DLD1 (cell line): ENCODE data around the gene DYNLT4.

Experiments
- in situ Hi-C: cut with HindIII; loops from 2 replicates; pipeline ENCODE4 v1.10.0; 2017; ENCODE audit warnings: low sequenced_read_pairs

Gene DYNLT4

DNA sequence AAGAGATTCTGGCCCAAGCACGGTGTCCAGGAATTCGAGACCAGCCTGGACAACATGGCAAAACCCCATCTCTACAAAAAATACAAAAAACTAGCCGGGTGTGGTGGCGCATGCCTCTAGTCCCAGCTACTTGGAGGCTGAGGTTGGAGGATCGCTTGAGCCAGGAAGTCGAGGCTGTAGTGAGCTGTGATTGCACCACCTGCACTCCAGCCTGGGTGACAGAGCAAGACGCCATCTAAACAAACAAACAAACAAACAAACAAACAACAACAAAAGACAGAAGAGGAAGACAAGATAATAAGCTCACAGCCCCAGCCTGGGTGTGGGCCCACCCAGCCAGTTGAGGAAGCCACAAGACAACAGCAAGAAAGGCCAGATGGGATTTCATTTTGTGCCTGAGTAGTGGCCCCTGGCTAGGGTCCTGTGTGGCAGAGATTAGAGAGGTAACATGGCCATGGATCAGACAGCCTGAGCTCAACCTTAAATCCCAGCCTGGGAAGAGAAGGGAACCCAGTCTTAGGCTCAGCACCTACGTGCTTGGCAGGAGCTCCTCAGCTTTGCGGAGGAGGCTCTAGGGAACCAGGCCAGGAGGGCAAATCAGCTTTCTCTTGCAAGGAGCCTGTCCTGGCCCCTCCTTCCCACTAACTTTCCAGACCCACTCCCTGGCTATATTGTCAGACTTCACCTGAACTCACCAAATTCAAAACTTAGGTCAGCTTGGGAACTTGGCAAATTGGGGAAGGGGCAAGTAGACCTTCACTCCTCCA is 14.2 kb downstream of the DYNLT4 start:
- in situ Hi-C loops = no loop called here

DNA sequence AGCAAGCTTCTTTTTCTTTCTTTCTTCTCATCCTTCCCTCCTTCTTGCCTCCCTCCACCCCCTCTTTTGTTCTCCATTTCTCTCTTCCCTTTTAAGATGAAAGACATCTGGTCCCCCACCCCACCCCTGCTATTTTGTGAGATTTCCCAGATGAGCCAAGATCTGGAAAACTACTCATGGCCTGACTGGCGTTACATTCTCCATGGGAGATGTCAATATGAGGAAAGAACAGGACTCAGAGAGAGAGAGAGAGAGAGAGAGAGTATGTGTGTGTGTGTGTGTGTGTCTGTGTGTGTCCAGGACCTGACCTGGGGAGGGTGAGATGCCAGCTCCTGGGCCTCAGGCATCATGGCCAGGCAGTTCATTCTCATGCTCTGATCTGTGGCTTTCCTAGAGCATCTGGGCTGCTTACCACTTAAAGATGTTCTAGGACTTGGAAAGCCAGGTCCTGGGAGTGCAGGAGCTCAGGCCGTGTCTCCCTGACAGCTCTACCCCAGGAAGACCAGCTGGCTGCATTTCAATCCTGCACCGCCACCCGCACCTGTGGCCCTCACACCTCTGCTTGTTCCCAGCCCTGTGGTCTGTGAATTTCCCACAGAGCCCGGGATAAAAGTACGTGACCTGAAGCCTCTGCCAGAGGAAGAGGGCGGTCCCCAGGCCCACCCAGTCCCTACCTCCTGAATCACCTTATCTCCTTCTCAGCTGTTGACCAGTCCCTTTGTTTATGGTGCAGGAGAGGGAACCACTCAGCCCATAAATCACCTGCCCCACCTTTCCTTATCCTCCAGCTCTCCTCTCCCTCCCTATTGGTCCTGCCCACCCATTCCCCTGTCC is 16.0 kb downstream of the DYNLT4 start:
- in situ Hi-C loops = no loop called here

DNA sequence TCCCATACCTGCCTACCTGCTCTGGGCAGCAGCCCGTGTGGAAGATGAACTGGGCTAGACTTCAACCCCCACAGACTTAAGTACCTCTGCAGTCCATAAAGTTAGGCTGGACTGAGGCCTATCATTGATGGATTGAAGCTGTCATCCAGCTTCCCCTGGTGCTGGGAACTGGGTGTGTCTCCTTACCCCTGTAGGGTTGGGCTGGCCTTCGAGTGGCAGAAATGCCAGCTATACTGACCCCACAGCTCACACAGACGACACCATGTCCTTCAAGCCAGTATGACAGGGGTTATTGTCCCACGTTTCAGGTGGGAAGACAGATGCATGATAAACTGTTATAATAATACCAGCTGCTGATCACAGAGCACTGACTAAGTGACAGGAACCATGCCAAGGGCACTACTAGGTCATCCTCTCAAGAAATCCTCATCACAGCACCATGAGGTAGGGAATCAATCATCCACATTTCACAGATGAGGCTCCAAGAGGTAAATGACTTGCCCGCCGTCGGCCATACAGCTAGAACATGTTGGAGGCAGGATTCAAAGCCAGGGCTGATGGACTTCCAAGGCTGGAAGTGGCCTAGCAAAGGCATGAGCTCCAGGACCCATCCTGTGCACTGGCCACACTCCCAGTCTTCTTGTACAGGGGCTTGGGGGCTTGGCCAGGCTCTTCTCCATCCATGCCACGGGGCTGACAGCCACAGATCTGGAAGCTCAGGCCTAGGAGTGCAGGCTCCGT is 18.9 kb downstream of the DYNLT4 start, which contains the start of gene BEST4:
Gene BEST4, minus strand, starts transcription at position 51 of the 741 bp plus-strand sequence. CDS start 465 bp downstream, outside the sequence.
- in situ Hi-C loops = no loop called here

DNA sequence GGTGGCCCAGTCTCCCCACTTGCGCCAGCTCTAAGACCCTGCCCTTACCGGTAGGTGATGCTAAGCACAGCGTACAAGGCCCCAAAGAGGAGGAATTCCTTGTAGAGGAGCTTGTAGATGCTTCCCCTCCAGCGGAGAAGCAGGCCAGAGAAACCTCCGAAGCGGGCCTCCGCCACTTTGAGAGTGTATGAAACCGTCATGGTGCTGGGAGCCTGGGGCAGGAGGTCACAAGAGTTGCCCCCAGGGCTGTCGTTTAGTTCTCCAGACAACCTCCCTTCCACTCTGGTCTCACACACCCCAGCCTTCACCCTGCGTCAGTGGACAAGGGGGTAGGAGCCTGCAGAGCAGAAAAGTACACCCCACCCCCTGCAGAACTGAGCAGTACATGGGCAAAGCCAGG is 19.6 kb downstream of the DYNLT4 start:
- in situ Hi-C loops = no loop called here

DNA sequence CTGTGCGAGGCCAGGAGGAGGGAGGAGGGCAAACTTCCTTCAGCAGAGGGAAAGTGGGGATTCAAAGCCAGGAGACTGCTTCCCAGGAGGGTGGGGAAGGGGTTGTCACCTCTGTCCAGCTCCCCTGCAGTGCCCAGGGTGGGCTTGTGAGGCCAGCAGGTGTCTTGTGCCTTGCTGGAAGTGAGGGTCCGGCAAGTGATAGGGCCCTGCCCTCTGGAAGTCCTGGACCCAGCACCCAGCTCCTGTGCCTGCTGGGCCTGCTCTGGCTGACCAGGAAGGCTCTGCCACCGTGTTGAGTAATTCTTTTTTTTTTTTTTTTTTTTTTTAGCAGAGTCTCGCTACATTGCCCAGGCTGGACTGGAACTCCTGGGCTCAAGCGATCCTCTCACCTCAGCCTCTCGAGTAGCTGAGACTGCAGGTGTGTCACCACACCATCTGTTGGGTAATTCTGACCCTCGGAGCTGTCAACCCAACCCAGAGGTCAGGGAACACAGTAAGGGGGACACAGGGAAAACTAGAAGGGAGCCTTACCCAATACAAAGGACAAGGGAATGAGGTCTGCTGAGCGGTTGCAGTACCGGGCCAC is 20.2 kb downstream of the DYNLT4 start:
- in situ Hi-C loops = no loop called here

DNA sequence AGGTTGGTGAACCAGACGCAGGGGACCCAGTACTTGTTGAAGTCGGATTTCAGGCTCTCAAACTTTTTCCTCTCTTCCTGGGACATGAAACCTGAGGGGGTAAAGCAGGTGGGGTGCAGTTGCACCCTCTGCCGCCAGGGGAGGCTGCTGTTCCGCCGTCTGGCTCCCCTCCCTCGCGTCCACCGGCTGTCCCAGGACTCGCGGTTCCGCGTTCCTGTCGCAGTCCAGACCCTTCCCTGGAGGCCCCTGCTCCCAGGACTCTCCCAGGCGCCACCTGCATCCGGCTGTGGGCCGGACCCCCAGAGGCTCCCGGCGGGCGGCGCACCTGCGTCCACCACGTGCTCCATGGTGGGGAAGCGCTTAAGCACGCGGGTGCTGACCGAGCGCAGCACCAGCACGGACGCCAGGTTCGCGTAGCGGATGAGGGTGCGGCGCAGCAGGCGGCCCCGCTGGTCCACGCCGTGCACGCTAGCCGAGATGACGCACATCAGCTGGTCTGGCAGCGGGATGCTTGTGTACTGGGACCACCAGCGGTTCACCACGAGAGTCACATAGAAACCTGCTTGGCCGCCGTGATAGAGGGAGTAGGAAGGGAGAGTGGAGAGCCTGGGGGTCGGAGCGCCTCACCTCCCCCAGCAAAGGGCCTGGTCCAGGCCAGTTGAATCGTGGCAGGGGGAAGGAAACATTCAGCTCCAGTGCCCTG is 20.9 kb downstream of the DYNLT4 start:
- in situ Hi-C loops = no loop called here

DNA sequence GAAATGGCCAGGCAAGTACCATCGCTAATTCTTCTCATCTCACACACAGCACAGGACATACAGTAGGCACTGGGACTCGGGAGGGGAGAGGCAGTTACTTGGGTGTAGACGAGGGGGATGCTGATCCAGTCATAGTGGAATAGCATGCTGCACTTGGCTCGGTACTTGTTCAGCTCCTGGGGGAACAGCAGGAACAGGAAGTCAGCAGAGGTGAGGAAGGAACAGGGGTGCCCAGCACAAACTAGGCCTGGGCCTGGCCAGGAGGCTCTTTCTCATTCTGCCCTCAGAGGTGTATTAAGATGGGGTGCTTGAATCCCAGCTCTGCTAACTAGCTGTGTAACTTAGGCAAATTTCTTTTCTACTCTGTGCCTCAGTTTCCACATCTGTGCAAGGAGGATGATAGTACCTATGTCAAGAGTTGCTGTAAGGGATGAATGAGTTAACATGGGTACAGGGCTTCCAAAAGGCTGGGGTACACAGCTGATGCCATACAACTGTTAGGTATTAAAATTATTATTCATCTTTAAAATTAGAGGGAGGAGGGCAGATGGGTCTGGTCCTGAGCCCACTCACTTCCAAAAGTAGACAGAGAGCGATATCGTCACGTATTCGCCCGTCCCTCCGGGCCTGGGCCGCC is 21.5 kb downstream of the DYNLT4 start:
- in situ Hi-C loops = no loop called here

DNA sequence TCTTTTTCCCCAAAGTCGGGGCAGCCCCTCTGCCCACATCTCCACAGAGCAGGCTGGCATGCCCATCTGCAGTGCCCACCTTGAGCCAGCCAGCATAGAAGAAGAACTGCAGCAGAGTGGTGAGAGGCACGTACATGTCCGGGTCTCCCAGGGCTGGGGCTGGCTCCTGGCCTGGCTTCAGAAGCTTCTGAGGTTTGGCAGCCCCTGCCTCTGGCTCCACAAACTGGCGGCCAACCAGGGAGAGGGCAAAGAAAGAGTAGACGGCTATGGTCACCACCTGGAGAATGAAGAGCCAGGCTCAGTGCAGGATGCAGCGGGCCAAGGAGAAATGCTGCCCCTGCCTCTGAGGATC is 22.1 kb downstream of the DYNLT4 start:
- in situ Hi-C loops = no loop called here

DNA sequence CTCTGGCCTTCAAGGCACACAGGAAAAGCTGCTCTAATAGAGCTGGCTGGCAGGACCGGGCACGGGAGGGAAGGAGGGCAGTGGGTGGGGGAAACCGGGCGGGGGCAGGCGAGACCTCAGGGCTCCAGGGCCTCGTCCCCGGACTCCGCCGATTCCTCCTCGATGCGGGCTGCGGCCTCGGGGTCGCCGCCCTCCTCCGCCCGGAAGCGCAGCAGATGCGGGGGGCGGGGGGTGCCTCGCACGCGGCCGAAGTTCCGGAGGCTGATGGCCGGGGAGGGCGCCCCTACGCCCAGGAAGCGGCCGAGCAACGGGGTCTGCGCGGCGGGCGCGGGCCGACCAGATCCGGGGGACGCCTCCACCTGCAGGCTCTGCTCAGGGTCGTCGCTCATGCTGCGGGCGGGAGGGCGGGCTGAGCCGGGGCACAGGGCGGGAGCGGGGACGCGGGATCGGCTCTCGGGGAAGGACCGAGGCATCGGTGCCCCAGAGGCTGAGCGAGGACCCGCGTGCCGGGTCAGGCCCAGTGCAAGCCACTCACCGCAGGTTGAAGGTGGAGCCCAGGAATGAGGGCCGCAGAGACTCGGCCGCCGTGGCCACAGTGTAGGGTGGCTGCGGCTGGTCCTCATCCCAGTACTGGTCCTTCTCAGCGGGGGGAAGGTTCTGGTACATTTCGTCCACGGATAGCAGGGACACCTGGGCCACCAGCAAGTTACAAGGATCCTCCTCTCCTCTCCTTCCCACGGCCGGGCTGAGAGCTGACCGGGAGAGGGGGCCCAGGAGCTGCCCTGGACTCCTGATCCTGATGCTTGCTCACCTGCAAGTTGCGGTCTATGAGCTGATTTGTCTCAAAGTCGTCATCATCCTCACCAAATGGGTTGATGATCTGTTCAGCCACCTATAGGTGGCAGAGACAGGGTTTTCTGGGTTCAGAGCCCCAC is 22.8 kb downstream of the DYNLT4 start:
- in situ Hi-C loops = no loop called here

DNA sequence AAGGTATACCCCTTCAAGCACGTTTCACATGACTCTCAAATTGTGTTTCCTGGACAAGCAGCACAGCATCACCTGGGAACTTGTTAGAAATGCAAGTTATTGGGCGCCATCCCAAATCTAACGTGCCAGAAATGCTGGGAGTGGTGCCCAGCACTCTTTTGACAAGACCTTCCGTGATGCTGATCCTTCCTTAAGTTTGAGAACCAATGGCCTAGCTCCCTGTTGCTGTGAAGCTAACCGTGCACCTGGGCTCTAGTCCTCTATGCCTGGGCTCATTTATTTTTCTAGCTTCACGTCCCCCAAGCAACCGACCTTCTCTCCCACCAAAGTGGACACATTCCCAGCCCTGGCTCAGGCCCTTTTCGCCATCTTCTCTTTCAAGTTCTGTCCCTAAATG is 23.5 kb downstream of the DYNLT4 start:
- in situ Hi-C loops = no loop called here

DNA sequence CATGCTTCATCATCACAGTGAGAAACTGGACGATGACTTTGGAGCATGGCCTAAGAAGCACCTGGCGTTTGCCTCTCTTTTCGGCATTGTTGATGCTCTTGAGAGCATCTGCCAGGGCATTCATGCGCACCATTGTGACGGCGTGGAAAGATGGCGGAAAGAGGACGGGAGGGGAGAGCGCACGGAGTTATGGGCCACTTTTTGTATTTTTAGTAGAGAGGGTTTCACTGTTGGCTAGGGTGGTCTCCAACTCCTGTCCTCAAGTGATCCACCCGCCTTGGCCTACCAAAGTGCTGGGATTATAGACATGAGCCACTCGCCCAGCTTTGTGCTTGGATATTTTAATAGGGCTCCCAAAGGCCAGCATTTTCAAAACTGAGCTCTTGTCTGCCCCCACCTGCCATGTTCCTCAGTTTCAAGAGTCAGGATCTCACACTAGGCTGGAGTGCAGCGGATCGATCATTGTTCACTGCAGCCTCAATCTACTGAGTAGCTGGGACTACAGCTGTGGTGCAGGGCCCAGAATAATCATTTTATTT is 26.5 kb downstream of the DYNLT4 start:
- in situ Hi-C loops = no loop called here

DNA sequence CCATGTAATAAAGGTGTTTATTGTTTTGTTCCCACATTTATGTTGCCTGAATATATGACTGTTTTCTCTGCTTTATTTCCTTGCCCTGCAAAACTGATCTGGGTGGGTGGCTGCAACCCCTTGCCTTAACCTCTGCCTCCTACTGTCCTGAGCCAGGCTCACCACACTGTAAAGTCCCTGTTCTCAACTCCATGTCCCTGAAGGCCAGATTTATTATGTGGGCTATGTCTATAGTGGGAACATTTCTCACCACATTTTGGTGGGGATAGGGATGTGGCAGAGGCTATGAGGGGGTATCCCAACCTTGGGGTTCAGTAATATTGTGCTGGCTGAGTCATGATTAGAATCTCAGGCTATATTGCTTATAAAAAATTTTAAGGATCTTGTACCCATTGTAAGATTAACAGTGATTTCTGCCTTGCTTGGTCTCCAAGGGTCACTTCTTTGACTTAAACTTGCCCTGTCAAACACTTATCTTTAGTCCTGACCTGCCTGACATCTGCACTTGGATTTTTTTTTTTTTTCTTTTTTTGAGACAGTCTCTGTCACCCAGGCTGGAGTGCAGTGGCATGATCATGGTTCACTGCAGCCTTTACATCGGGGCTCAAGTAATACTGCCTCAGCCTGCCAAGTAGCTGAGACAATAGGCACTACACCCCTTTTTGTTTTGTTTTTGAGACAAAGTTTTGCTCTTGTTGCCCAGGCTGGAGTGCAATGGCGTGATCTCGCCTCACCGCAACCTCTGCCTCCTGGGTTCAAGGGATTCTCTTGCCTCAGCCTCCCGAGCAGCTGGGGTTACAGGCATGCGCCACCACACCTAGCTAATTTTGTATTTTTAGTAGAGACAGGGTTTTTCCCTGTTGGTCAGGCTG is 28.2 kb downstream of the DYNLT4 start:
- in situ Hi-C loops = no loop called here

DNA sequence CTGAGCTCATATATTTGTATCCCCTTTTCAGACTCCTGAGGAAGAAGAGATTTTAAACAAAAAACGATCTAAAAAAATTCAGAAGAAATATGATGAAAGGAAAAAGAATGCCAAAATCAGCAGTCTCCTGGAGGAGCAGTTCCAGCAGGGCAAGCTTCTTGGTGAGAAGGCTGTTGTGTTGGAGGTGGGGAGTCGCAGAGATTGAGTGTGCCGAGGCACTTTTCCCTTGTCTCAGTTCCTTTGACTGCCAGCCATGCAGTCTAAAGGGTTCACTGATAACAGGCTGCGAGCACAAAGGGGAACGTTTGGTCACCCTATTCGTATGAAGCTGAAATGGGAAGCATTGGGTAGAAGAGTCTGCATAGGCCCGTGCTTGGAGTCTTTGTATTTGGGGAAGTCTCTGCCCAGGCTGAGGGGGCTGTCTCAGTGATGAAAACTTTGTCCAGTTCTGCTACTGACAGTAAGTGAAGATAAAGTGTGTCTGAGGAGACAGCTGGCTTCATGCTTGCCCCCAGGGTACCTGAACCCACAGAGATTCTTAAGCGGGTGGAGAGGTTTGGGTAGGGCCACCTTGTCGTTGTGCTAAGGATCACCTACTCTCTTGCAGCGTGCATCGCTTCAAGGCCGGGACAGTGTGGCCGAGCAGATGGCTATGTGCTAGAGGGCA is 29.0 kb downstream of the DYNLT4 start:
- in situ Hi-C loops = no loop called here

DNA sequence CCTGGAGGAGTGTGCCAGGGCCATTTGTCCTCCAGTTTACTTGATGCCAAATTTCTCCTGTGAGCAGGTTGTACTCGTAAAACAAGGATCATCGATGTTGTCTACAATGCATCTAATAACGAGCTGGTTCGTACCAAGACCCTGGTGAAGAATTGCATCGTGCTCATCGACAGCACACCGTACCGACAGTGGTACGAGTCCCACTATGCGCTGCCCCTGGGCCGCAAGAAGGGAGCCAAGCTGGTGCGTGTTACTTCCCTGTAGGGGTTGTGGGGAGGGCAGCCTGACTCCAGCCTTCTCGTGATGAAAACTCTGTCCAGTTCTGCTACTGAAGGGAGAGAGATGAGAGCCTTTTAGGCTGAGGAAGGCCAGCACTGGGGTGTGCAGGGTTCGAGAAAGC is 29.6 kb downstream of the DYNLT4 start:
- in situ Hi-C loops = no loop called here

DNA sequence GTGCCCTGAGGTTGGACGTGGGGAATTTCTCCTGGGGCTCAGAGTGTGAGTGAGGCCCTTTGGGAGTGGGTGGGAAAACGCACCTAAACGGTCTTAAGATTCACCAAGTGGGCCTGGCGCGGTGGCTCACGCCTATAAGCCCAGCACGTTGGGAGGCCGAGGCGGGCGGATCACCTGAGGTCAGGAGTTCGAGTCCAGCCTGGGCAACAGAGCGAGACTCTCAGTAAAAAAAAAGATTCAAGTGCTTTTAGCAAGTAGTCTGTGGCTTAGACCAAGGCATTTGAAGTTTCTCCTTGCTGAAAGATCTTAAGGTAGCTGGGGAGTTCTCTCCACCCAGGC is 30.5 kb downstream of the DYNLT4 start:
- in situ Hi-C loops = no loop called here

DNA sequence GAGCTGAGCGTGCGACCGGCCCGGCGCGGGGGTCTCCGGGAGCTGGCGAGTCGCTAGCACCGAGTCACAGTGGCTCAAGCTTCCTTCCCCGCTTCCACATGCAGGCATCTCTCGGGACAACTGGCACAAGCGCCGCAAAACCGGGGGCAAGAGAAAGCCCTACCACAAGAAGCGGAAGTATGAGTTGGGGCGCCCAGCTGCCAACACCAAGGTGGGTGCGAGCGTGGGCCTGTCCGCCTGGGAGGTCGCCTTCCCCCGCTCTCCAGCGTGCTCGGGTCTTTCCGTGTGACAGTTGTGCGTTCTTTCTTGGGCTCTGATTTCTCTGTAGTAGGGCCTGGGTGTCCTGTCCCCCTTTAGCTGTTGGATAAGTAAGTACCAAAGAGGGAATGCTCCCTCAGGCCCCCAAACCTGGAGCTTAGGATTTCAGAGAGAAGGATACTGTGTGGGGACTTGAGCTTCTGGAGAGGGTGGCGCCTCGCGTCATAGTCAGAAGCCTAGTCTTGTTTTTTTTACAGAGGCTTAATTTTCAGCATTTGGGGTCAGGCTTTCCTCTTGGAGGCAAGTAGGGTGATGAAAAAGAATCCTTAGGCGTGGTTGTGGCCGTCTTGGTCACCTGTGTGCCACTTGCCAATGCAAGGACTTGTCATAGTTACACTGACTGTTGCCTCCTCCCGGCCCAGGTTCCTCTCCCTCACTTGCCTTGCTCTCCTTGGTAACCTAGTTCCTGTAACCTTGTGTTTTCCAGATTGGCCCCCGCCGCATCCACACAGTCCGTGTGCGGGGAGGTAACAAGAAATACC is 31.0 kb downstream of the DYNLT4 start:
- in situ Hi-C loops = no loop called here
